HG02884 (cell line): Measurements from ENCODE around the gene B3GNT9.

Experiments
- ATAC-seq: cut with Tn5 transposase; IDR thresholded peaks from one replicate; pipeline ENCODE4 v1.9.1; 2021; ENCODE audit warnings: mild to moderate bottlenecking, moderate library complexity; ENCODE audit not compliant: unreplicated experiment

Gene B3GNT9, protein sequence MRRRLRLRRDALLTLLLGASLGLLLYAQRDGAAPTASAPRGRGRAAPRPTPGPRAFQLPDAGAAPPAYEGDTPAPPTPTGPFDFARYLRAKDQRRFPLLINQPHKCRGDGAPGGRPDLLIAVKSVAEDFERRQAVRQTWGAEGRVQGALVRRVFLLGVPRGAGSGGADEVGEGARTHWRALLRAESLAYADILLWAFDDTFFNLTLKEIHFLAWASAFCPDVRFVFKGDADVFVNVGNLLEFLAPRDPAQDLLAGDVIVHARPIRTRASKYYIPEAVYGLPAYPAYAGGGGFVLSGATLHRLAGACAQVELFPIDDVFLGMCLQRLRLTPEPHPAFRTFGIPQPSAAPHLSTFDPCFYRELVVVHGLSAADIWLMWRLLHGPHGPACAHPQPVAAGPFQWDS

DNA sequence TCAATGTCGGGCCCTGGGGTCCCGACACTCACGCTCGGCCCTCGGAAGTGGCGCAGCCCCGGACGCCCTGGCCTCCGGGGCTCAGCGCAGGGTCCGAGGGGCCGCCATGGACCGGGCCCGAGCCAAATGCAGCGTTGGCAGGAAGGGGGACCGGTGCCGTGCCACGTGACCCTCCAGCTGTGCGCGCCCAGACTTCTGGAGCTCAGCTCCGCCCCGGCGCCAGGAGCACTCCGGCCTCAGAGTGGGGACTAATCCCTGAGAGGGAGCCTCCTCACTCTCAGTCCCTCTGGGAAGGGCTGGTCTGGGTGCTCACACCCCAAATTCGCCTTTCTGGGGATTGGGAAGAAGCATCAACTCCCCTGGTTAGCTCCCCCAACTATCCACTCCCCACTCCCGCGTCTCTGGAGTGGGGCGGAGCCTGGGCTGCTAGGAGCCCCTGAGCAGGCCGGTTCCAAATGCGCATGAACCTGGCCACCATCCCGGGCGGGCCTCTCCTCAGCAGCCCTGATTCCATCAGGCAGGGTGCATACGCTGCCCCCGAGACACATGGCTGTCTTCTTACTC lies at the start of gene B3GNT9:
TSS of gene B3GNT9 (minus strand) at position 166 of the 564 bp plus-strand sequence. CDS start 513 bp downstream, outside the sequence.
- ATAC-seq, result no peak

DNA sequence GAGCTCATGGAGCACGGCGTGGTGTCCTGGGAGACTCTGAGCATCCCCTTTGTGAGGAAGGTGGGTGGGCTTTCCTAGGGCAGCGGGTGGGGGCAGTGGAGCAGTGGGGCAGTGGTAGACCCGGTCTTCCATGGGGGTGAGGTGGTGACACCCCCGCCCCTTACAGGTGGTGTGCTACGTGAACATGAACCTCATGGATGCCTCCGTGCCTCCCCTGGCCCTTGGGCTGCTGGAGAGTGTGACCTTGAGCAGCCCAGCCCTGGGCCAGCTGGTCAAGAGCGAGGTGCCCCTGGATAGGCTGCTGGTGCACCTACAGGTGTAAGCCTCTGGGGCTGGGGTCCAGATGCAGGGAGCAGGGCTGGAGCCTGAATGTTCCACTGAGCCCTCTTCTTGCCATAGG lies 49.7 kb upstream of the B3GNT9 start:
- no peak for ATAC-seq

DNA sequence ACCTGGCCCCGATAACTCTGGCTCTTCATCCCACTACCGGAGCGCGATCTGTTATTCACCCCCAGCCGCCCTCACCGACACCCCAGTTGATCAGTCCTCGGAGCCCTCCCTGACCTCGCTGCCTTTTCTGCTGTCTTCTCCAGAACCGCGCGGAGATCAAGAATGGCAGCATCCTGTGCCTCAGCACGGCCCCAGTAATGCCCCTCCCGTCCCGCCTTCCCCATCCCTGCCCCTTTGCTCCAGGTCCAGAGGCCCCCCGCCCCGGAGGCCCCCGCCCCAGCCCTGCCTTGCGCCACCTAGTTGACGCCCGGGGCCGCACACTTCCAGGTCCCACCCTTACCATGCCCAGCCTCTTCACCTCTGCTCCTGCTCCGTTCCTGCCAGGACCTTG lies 49.0 kb upstream of the B3GNT9 start:
- ATAC-seq, result no peak

DNA sequence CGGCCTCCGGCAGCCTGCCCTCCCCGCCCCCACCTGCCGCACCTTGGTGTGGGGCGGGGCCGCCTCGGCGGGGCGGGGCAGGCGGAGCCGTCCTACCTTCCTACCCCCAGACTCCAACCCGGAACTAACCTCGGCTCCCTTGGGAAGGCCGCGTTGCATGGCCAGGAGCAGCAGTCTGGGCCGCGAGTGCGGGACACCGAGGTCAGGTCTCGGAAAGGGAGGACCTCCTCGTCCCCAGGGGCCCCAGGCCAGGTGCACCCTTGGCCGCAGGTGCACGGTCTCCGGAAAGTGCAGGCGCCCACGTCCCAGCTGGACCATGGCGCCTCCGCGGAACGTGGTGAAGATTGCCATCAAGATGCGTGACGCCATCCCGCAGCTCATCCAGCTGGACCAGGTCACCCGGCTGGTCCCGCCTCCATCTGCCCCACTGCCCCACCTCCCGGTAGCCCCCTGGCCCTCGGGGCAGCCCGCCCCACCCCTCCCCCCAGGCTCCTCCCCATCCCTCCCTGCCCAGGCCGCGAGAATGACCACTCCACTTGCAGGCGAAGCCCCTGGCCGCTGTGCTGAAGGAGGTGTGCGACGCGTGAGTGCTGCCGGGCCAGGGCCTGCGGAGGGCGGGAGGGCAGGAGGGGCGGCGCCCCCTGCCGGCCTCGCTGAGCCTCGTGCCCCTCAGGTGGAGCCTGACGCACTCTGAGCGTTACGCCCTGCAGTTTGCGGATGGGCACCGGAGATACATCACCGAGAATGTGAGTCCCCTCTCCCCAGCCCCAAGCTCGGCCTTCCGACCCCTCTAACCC lies 48.4 kb upstream of the B3GNT9 start, which contains the start of gene ELMO3:
TSS of gene ELMO3 (plus strand) at position 121 of the 797 bp plus-strand sequence. CDS start at position 317, 196 bp downstream.
- no peak for ATAC-seq

DNA sequence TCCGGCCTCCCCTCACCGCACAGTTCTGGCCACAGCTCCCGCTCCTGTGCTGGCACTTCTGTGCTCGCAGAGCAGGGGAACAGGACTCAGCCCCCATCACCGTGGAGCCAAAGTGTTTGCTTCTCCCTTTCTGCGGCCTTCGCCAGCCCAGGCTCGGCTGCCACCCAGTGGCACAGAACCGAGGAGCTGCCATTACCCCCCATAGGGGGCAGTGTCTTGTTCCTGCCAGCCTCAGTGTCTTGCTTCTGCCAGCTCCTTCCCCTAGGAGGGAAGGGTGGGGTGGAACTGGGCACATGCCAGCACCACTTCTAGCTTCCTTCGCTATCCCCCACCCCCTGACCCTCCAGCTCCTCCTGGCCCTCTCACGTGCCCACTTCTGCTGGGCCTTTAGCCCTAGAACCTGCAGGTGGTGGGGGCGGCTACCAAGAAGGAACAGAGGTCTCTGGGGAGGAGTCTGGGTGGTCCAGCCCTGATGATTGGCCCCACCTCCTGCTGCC lies 47.5 kb upstream of the B3GNT9 start:
- ATAC-seq, result no peak

DNA sequence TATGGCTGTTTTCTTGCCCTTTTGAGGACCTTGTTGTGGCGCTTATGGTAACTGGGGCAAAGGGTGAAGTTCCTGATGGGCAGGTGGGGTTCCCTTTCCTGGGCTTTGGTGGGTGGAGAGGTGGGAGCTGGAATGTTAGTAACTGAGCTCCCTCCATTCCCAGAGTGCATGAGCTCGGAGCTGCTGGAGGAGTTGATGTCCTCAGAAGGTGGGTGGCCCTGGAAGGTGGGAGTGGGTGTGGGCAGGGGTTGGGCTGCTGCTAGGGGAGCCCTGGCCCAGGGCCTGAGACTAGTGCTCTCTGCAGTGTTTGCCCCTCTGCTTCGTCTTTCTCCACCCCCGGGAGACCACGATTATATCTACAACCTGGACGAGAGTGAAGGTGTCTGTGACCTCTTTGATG lies 46.9 kb upstream of the B3GNT9 start:
- ATAC-seq, result no peak

DNA sequence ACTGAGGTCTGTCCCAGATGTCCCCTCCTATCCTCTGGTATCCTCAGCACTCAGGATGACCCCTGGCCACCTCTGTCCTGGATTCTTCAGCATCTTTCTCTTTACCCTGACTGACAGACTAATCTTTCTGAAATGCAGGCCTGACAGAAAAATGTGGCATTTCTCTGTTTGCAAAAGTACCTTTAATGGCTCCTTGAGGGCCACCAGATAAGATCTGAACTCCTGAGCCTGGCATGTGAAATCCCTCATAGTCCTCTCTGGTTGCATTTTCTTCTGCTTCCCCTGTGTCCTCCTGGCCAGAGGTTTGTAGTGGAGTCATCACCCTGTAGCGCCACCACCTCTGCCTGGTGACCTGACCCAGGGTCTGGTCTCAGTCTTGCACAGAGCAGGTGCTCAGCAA lies 46.1 kb upstream of the B3GNT9 start:
- no peak for ATAC-seq

DNA sequence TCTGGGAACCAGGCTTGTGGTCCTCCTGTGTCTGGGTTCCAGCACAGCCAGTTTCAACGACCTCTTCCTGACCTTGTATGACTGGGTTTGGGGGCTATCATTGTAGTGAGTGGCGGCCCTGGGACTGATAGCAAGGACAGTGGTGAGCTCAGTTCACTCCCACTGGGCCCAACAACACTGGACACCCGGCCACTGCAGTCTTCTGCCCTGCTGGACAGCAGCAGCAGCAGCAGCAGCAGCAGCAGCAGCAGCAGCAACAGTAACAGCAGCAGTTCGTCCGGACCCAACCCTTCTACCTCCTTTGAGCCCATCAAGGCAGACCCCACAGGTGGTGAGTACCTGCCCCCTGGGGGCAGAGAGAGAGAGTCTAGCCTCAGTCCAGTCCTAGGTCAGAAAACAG lies 44.9 kb upstream of the B3GNT9 start:
- ATAC-seq, result no peak

DNA sequence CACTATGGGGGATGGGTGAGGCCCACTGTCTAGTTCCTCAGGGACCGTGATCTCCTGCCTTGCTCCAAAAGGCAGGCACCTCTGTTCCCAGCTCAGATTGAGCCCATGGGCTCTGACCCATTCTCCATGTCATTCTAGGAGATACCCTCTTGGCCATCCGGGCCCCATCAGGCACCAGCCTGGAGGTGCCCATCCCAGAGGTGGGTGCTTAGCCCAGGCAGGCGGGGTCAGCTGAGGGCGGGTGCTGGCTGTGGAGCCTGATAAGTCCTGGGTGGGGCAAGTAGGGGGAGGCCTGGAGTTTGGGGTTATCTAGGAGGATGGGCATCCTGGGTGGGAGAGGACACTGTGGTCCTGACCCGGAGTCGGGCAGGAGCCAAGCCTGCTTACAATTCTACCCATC lies 43.5 kb upstream of the B3GNT9 start:
- no peak for ATAC-seq

DNA sequence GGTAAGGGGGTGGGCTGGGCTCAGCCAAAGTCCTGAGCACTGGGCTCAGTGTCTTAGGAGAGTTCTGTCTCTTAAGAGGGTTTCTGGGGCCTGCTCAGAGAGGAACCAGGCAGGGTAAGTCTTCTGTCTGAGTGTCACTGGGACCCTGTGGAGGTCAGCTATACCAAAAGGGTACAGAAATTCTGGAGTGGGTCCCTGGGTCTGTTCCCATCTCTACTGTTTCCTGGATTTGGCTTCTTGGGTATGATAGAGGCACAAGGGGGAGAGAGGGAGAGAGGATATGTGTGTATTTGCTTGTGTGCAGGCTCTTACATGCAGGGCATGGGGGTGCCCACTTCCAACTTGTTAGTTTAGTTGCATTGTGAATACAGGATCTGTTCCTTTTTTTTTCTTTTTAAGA lies 42.7 kb upstream of the B3GNT9 start:
- ATAC-seq, result no peak

DNA sequence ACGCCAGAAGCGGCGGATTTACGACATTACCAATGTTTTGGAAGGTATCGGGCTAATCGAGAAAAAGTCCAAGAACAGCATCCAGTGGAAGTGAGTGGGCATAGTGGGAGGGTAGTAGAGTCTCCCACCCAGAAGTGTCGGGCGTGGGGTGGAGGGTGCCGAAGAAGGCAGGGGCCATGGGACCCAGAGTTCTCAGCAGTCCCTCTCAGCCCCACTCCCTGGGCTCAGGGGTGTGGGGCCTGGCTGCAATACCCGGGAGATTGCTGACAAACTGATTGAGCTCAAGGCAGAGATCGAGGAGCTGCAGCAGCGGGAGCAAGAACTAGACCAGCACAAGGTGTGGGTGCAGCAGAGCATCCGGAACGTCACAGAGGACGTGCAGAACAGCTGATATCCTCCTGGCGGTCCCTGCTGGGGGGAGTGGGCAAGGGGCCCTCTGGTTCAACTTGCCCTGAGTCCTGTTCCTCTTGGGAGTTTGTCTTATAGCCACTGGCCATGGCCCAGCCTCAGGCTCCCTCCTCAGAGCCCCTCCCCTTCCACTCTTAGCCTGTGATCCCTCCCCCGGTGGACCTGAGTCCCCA lies 42.1 kb upstream of the B3GNT9 start:
- ATAC-seq, result no peak

DNA sequence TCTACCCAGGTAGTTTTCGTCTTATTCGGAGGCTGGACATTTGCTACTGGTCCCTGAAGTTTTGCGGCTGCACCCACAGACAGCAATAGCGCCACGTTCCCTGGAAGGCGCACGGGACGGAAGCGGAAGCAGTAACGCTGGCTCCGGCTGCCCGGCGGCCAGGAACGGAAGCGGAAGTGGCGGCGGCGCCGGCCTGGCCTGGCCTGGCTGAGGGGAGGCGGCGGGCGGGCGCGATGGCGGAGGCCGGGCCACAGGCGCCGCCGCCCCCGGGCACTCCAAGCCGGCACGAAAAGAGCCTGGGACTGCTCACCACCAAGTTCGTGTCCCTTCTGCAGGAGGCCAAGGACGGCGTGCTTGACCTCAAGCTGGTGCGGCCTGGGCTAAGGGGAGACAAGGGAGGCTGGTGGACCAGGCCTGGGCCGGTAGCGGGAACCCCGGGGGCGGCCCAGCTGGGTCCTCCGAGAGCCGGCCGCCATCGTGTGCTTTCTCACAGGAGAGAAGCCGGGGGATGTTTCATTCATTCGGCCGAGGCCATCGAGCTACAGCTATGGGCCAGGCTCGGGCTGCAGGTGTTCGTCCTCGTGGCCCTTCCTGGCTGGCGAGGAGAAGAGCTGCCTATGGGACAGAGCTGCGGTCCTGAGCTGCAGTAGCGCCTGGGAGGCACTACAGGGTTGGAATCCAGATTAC lies 41.3 kb upstream of the B3GNT9 start, which contains the start of gene E2F4:
TSS of gene E2F4 (plus strand) at position 161 of the 687 bp plus-strand sequence. CDS start at position 234, 73 bp downstream.
- ATAC-seq, result peak; percentile 94

DNA sequence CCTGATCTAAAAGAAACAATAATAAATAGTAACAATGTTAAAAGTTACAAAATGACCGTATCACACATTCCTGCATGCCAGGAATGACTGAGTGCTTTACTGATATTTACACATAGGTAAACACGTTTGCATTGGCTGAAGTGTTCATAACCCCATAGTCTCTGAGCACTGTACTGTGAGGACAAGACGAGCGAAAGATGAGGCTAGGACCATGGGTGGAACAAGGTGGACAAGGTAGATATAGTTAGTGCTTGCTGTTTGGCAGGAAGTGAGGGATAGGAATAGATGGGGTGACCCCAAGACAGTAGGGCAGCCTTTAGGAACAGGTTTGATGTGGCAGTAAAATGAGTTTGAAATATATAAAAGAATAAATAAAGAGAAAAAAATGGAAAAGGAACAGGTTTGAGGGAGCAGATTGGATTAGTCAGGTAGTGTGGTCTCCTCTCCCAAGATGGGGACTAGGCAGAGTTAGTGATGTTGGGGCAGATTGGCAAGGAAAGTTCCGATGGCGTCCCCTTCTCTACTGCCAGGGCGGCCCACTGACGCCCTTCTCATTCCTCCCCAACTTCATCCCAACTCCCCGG lies 40.7 kb upstream of the B3GNT9 start:
- no peak for ATAC-seq

DNA sequence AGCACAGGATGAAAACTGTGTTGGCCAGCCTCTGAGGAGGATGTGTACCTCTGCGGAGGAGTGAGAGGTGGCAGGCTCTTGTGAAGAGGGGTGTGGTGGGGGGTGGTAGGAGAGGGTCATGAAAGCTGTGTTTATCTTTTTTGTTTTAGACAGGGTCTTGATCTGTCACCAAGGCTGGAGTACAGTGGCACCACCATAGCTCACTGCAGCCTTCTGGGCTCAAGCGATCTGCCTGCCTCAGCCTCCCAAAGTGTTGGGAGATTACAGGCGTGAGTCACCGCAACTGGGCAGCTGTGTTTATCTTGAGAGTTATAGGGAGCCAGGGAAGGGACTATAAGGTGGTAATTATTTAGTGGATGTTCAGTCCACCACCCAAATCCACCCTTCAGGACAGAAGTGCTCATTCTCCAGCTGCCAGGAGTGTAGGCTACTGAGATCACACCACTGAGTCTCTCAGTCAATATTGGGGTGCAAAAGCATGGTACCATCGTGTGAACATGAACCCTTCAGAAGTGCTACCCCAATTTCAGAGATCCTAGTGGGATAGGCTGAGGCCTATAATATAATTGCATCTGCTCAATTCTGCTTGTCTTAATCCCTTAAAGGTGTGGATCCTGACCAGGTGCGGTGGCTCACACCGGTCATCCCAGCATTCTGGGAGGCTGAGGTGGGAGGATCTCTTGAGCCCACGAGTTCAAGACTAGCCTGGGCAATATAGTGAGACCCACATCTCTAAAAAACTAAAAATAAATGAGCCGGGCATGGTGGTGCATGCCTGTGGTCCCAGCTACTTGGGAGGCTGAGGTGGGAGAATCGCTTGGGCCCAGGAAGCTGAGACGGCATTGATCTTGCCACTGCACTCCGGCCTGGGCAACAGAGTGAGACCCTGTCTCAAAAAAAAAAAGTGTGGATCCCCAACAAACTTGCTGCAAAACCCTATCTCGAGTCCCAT lies 39.9 kb upstream of the B3GNT9 start:
- no peak for ATAC-seq

DNA sequence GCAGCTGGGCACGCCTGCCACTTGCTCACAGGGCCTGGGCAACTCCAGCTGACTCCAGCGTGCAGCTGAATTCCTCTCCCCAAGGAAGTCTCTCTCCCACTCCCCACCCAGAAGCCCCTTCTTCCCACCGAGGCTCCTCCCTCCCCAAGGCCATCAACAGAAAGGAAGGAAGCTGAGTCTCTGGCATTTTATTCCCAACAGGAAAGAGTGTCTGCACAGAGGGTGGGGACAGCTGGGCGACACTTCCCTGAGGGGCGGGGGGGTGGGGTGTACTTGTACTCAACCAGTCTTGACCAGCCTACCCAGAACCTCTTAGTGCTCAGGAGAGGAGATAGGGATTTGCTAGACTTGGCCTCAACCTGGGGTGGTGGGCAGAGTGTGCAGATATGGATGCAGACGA lies 39.2 kb upstream of the B3GNT9 start, which contains the start of gene EXOC3L1:
TSS of gene EXOC3L1 (minus strand) at position 96 of the 400 bp plus-strand sequence. CDS start 460 bp downstream, outside the sequence.
- no peak for ATAC-seq

DNA sequence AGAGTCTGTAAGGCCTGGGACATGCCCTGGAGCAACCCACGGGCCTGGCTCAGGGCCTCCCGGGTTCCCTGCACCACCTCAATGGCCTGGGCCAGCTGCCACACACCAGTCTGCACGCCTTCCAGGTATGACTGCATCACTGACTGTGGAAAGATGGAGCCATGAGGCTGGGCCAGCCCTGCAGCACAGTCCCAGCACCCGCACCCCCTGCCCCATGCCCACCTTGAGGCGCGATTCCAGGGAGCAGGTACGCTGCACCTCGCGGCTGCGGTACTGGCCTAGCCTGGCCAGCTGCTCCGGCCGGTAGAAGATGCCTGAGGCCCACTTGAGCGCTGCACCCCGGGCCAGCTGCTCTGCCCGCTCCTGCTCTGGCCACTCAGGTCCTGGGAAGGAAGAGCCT lies 38.0 kb upstream of the B3GNT9 start:
- ATAC-seq, result no peak

DNA sequence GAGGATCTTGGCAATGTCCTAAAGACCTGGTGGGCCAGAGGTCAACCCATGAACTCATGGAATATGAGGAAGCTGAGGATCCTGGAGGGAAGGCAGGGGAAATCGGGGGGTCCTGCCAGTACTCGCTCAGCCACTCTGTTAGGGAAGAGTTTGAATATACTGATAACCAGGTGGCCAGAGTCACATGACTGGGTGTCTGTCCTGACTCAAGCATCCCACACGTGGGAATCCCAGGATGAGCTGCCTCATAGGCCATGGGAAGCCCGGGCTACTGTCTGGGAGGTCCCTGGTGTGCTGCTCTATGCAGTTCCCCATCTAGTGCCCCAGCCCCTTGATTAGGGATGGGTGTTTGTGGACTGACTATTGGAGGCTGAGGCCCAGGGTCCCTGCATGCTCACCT lies 37.5 kb upstream of the B3GNT9 start:
- ATAC-seq, result no peak

DNA sequence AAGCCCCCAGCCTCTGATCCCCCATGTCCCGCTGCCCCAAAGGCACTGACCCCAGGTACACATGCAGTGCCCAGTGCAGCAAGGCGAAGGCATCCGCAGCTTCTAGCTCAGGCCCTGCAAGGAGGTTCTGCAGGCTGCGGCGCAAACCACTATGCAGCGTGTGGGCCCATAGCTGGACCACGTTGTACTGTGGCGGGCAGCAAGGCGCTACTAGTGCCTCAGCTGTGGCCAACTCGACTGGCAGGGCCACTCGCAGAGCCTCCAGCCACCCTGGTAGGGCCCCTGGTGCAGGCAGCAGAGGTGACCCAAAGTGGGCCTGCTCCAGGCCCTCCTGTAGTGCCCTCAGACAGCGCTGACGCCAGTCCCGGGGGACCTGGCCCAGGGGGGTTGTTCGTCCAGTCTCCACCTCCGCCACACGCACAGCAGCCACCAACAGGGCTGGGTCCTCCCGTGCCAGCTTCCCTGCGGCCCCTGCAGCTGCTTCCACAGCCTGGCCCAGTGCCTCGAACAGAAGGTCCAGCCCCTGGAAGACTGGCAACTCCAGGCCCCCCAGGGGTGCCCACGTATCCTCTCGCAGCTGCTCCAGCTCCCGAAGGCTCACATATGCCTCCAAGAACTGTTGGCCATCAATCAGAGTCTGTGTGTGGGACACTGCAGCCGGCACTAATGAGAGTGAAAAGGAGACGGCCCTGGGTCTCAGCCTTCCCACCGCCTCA lies 36.5 kb upstream of the B3GNT9 start:
- ATAC-seq, result no peak
